Endothelial cell of umbilical vein (primary cell): Measurements from ENCODE around the gene LRAT. TPM values are rescaled to one million over a fixed set of nuclear protein-coding genes. Genes with fewer than 3 reads are reported as not detected.

Source experiments
- BruUV-seq: library from RNA; stranded (reverse); fragments of 400-500 nt; replicated peaks from 2 replicates; lab custom pipeline; 2021; lab: Mats Ljungman, UMichigan
- CTCF ChIA-PET: fragments of 300-600, 350-600 bp; sonication (Branson Sonifier 250); formaldehyde crosslinking; loops from one replicate; lab custom pipeline; 2021; ENCODE audit warnings: antibody characterized with exemption, inconsistent platforms; lab: Charles Lee
- POLR2A ChIA-PET: fragments of 300-600, 350-600 bp; sonication (Branson Sonifier 250); formaldehyde crosslinking; loops from one replicate; lab custom pipeline; 2021; ENCODE audit warnings: antibody characterized with exemption, inconsistent platforms; lab: Charles Lee
- DNase-seq: peaks from one replicate; pipeline ENCODE4 v3.0.0-alpha.2; 2011; ENCODE audit warnings: low read depth, low spot score
- FAIRE-seq: peaks from 2 replicates; lab custom pipeline; 2011; peaks lifted over from hg19 to GRCh38; lab: Jason Lieb, UNC
- H2AFZ ChIP-seq: 2 replicates; pipeline ENCODE4 v1.6.0; 2012; ENCODE audit warnings: low read depth, low read length, control low read depth, inconsistent platforms
- H3K27ac ChIP-seq: 2 replicates; pipeline ENCODE4 v1.5.1; 2011; ENCODE audit warnings: low read depth, mild to moderate bottlenecking, control low read depth, low read length, moderate library complexity; ENCODE audit not compliant: insufficient read depth
- H3K27me3 ChIP-seq, 2 experiments: 2 replicates each; pipeline versions ENCODE4 v1.6.0 to v1.6.1; 2011; ENCODE audit warnings: low read length in 2 of 2, mixed read lengths in 1 of 2; ENCODE audit not compliant: control insufficient read depth in 2 of 2, insufficient read depth in 2 of 2
- H3K36me3 ChIP-seq, 2 experiments: 2 replicates in 1 of 2; 3 replicates in 1 of 2; pipeline ENCODE4 v1.5.1; 2011; ENCODE audit warnings: low read length in 2 of 2, mild to moderate bottlenecking in 1 of 2, moderate library complexity in 1 of 2; ENCODE audit not compliant: control insufficient read depth in 2 of 2, insufficient read depth in 2 of 2; ENCODE audit errors: extremely low read depth in 1 of 2
- H3K4me1 ChIP-seq: 3 replicates; pipeline ENCODE4 v1.5.1; 2011; ENCODE audit warnings: mild to moderate bottlenecking, low read length; ENCODE audit not compliant: control insufficient read depth, insufficient read depth; ENCODE audit errors: extremely low read depth
- H3K4me2 ChIP-seq: 2 replicates; pipeline ENCODE4 v1.6.1; 2011; ENCODE audit warnings: low read length, control low read depth, mixed read lengths; ENCODE audit not compliant: insufficient read depth
- H3K4me3 ChIP-seq, 3 experiments: fragments of 200-600 bp in 1 of 3; sonication (generic), shearing (Covaris generic) in 1 of 3; replicated peaks in 1 of 3; 2 replicates each; pipeline ENCODE4 v1.5.1; 2011 to 2016; ENCODE audit warnings: control low read depth in 3 of 3, low read length in 3 of 3, mild to moderate bottlenecking in 2 of 3, inconsistent platforms in 1 of 3, low read depth in 1 of 3, moderate library complexity in 1 of 3; ENCODE audit not compliant: insufficient read depth in 1 of 3
- H3K79me2 ChIP-seq: 2 replicates; pipeline ENCODE4 v1.6.0; 2012; ENCODE audit warnings: low read length, inconsistent platforms; ENCODE audit not compliant: control insufficient read depth, insufficient read depth
- H3K9ac ChIP-seq: replicated peaks from 2 replicates; pipeline ENCODE3; 2011; ENCODE audit warnings: low read length, control low read depth; ENCODE audit not compliant: insufficient read depth; ENCODE audit errors: extremely low read depth
- H3K9me1 ChIP-seq: replicated peaks from 3 replicates; pipeline ENCODE4 v1.6.0; 2011; ENCODE audit warnings: mild to moderate bottlenecking, low read length; ENCODE audit not compliant: control insufficient read depth, insufficient read depth; ENCODE audit errors: extremely low read depth
- H3K9me3 ChIP-seq: replicated peaks from 2 replicates; pipeline ENCODE4 v1.5.1; 2012; ENCODE audit warnings: low read length, inconsistent platforms; ENCODE audit not compliant: control insufficient read depth, insufficient read depth
- H4K20me1 ChIP-seq: replicated peaks from 2 replicates; pipeline ENCODE3; 2011; ENCODE audit warnings: mild to moderate bottlenecking, low read length; ENCODE audit not compliant: control insufficient read depth, insufficient read depth; ENCODE audit errors: extremely low read depth
- CTCF ChIP-seq, 2 donors: IDR thresholded peaks; 1 replicate in 1 of 2; 2 replicates in 1 of 2; pipeline ENCODE4 v1.5.1; 2011; ENCODE audit warnings: low read length in 2 of 2, mild to moderate bottlenecking in 2 of 2, moderate library complexity in 2 of 2, control low read depth in 1 of 2, inconsistent platforms in 1 of 2, low read depth in 1 of 2; ENCODE audit not compliant: insufficient read depth in 1 of 2; ENCODE audit errors: extremely low read depth in 1 of 2
- EZH2 ChIP-seq: IDR thresholded peaks from 2 replicates; pipeline ENCODE4 v1.6.1; 2012; ENCODE audit warnings: borderline replicate concordance, low read depth, mild to moderate bottlenecking, moderate library complexity, low read length, inconsistent platforms; ENCODE audit not compliant: severe bottlenecking
- FOS ChIP-seq: IDR thresholded peaks from 2 replicates; pipeline ENCODE4 v1.6.1; 2011; ENCODE audit warnings: mild to moderate bottlenecking, low read length, moderate library complexity, borderline replicate concordance; ENCODE audit not compliant: insufficient read depth
- GATA2 ChIP-seq: IDR thresholded peaks from 2 replicates; pipeline ENCODE4 v1.7.0; 2011; ENCODE audit warnings: low read depth, mild to moderate bottlenecking, moderate library complexity, mixed read lengths, low read length; ENCODE audit not compliant: insufficient read length, insufficient read depth
- JUN ChIP-seq: IDR thresholded peaks from 2 replicates; pipeline ENCODE4 v1.6.1; 2011; ENCODE audit warnings: borderline replicate concordance, low read depth; ENCODE audit not compliant: insufficient read length, insufficient read depth
- MAX ChIP-seq: IDR thresholded peaks from 2 replicates; pipeline ENCODE4 v1.6.1; 2011; ENCODE audit not compliant: insufficient read depth, insufficient read length
- MYC ChIP-seq: IDR thresholded peaks from one replicate; pipeline ENCODE4 v1.6.1; 2011; ENCODE audit warnings: mild to moderate bottlenecking, low read depth, low read length
- POLR2A ChIP-seq: IDR thresholded peaks from 2 replicates; pipeline ENCODE4 v1.6.1; 2012; ENCODE audit warnings: low read depth, mild to moderate bottlenecking, control low read depth, low read length
- POLR2AphosphoS5 ChIP-seq: IDR thresholded peaks from 2 replicates; pipeline ENCODE4 v1.6.1; 2012; ENCODE audit warnings: low read depth, mild to moderate bottlenecking, control low read depth, low read length, moderate library complexity; ENCODE audit not compliant: insufficient read depth
- dilution Hi-C: fragments of 300-500 bp; cut with MboI; formaldehyde crosslinking; loops from one replicate; pipeline ENCODE4 v1.15.0; 2019; ENCODE audit warnings: low sequenced_read_pairs; ENCODE audit not compliant: extremely low pct_ligation_motif_present
- intact Hi-C: fragments of 100-400 bp; cut with micrococcal nuclease; formaldehyde crosslinking; loops from one replicate; pipeline ENCODE4 v1.10.0; 2022
- polyA plus RNA-seq, 4 experiments: library from polyadenylated mRNA; depleted of rRNA in 3 of 4; stranded (reverse) in 3 of 4; unstranded in 1 of 4; fragments of >200 nt; gene quantifications; 2 replicates each; pipeline versions ENCODE4 v1.2.1 to v1.2.3, GENCODE V29; 2011 to 2012; ENCODE audit warnings: missing spikeins in 1 of 4
- total RNA-seq: library from RNA; stranded (reverse); gene quantifications from 2 replicates; pipeline ENCODE4 v1.2.3, GENCODE V29; 2021

Gene LRAT
- total and polyA plus RNA-seq, 2 donors (not counting 3 experiments of a cell fraction or from before 2014, with no cell fraction given) = not detected

GRCh38 chr4:154711522-154711921 lies 32.3 kb upstream of the LRAT start:
- BruUV-seq = no TSS peak
- no peak overlapping the region for H3K4me3 ChIP-seq
- dilution Hi-C loops = no loop called here
- H3K36me3 ChIP-seq = no peaks in the 10 kb centered on the region
- no peak for TF ChIP-seq EZH2
- no peak for TF ChIP-seq MYC
- no peak for TF ChIP-seq MAX
- no peak for TF ChIP-seq CTCF (IDR thresholded peaks at IDR 0.05; ENCODE audit: extremely low read depth in 1 of 2, insufficient read depth in 1 of 2, low read depth in 1 of 2, low read length in 2 of 2)
- no peak for TF ChIP-seq FOS
- no peak for TF ChIP-seq GATA2
- no peak for TF ChIP-seq JUN
- TF ChIP-seq POLR2A = no peak
- no peak for TF ChIP-seq POLR2AphosphoS5
- H3K9ac ChIP-seq = no peak overlapping the region
- ChIA-PET CTCF (no interaction called here), POLR2A (no interaction called here)
- H3K27ac ChIP-seq = no peak overlapping the region
- FAIRE-seq = no peak
- DNase-seq = no peak
- no peak overlapping the region for H3K4me2 ChIP-seq
- H4K20me1 ChIP-seq = no peaks in the 10 kb centered on the region
- H3K27me3 ChIP-seq = no peaks in the 10 kb centered on the region
- H3K4me1 ChIP-seq = no peaks in the 10 kb centered on the region
- H3K9me3 ChIP-seq = no peaks in the 10 kb centered on the region
- H3K9me1 ChIP-seq = no peaks in the 10 kb centered on the region
- H3K79me2 ChIP-seq = no peaks in the 10 kb centered on the region
- no peak overlapping the region for H2AFZ ChIP-seq
- intact Hi-C loops = no loop called here
